Effector CD4-positive, alpha-beta T cell (primary cell): ENCODE measurements around the gene C1orf21.
"Not testable (repeated sequence)": the region's sequence is repeated elsewhere in the genome, so short reads cannot be mapped to it uniquely, and the experiment has no call there.

Experiments
- DNase-seq: peaks from one replicate; pipeline ENCODE4 v3.0.0-alpha.2; 2020

C1orf21 gene

DNA sequence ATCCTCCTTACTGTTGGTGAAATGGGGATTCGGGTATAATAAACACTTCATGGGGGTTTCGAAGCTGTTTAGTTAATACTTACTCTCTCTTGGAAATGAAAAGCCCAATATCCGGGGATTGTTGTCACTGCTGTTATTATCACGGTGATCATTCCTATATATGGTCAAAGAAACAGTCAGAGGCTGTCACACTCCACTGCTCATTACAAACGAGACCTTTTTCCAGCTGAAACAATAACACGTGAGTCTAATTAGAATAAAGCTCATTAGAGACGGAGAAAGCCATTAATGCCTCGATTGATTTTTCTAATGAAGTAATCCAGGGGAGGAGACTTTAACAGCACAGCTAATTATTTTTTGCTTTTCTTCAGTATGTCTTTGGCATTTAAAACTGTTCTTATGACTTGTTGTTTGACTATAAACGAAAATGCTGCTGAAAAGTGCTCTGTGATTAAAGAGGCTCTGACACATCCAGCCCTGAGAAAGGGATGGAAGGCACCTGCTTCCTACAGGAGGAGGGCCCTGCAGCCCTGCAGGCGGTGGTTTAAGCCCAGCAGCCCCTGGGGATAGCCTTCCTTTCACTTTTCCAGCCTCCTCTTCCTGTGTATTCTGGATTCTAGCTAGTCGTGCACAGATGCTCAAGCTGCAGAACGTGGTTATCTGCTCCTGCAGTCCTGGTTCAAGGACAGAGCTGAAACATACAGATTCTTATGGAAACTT is 224.2 kb downstream of the C1orf21 start:
- DNase-seq = no peak

DNA sequence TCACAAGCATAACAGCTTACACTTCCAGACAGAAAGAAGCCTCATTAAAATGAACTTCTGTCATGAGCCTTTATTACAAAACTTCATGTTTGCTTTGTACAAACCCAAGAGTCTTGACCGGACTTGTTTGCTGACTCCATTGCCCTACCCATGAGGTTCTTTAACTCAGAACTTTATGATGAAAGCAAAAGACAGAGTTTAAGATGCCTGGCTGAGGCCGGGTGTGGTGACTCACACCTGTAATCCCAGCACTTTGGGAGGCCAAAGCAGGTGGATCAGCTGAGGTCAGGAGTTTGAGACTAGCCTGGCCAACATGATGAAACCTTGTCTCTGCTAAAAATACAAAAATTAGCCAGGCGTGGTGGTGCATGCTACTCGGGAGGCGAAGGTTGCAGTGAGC is 225.4 kb downstream of the C1orf21 start:
- DNase-seq = not testable (repeated sequence)

DNA sequence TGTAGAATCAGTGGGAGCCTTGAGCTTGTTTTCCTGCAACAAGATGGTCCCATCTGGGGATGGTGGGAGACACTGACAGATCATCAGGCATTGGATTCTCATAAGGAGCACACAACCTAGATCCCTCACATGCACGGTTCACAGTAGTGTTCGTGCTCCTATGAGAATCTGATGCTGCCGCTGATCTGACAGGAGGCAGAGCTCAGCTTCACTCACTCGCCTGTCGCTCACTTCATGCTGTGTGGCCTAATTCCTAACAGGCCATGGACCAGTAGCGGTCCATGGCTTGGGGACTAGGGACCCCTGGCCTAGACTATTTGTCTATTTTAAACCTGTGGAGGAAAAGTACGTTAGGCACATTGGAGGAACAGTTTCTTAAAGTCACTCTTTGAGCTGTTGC is 227.8 kb downstream of the C1orf21 start:
- DNase-seq = no peak

DNA sequence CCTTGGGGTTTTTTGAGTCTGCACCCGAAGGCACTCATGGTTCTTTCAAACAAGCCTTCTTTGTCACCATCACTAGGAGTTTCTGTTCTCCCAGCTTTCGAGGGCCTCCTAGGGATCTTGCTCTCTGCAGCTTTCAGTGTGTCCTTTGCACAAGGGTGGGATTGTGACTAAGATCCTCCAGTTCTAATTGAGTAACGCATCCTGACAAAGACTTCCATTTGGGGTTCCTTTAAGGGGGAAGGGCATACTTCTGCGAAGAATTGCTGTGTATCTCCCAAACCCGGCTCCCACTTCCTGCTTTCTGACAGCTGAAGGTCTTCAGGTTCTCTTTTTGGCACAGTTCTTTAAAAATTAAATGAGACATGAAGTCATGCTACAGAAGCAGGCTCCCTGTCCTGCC is 228.5 kb downstream of the C1orf21 start:
- DNase-seq = no peak

DNA sequence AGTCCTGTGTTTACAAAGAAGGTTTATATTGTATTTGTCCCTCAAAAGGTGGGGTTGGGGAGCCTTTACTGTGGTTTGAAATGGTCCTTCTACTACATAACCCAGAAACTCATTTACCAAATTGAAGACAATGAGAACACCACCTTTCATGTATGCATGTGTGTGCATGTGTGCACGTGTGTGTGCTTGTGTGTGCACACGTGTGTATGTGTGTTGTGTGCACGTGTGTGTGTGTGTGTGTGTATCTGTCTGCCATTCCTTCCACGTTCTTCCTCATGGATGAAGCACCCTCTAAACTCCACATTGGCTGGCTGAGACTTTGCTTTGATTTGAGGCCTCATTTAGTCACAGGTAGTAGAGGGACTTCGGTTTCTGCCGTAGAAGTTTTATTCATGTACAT is 229.7 kb downstream of the C1orf21 start:
- no peak for DNase-seq

DNA sequence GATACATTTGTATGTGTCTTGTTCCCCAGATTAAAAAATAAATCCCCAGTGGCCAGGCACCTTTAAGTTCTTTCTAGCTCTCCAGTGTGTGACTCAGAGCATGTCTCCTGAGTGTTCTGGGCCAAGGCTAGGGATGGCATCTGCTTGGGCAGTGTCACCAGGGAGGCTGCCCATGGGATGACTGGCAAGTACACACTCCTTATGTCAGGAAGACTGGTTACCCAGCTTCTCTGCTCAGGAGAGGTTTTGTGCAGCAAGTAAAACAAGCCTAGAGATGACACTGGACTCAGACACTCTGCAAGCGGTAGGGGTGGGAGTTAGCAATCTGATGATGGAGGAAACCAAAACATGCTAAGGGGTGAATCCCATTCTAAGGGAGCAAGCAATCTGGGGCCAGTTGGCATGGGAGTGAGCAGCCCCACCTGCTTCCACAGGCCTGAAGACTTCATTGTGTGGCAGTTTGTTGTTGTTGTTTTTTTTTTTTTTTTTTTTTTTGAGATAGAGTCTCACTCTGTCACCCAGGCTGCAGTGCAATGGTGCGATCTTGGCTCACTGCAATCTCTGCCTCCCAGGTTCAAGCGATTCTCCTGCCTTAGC is 230.7 kb downstream of the C1orf21 start:
- DNase-seq = no peak

DNA sequence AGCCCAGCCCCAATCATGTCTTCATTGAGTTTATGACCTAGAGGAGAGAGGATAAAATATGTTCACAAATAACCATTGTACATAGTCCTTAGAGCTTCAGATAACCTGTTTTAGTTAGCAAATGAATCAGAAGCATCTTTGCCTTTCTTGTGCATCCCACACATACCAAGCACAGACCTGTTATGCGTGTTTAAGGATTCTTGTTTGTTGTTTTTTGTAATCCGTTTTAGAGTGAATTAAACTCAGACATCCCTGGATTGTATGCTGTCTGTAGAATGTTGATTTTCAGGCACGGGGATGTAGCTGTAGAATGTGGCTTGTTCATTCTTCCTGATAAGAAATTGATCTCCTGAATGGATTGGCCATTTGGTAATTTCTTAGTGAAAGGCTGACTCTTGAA is 232.0 kb downstream of the C1orf21 start:
- no peak for DNase-seq

DNA sequence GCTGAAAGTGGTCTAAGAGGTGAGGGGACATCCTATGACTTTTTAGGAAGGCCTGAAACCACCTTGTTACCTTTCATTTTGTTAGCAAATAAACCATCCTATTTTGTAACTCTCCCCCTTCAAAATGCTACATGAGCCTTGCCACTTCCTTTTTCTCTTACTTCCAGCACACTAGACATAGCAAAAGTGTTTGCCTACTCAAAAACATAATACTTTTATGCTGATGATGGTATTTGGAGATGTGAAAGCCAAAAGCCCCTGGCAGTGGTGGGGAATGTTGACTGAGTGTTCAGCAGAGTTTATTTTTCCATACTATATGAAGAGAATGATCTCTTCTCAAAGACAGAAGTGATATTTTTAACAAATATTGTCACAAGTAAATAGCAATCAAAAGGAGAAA is 233.6 kb downstream of the C1orf21 start:
- no peak for DNase-seq

DNA sequence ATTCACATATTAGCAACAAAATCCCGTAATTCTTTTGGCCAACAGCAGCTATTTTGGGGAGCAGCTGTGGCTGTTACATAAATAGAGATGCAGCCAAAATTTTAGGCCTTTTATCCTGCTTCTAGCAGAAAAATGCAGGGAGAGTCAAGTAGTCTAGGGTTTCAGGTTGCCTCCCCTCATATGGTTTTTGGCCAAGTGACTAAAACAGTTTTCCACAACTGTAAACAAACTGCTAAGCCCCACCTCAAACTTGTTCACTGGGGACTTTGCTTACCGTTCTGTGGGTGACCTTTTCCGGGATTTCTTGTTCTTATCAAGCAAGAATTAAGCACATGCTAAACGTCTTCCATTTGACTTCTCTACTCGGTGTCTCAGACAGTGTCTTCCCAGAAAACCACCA is 234.4 kb downstream of the C1orf21 start:
- DNase-seq = no peak

DNA sequence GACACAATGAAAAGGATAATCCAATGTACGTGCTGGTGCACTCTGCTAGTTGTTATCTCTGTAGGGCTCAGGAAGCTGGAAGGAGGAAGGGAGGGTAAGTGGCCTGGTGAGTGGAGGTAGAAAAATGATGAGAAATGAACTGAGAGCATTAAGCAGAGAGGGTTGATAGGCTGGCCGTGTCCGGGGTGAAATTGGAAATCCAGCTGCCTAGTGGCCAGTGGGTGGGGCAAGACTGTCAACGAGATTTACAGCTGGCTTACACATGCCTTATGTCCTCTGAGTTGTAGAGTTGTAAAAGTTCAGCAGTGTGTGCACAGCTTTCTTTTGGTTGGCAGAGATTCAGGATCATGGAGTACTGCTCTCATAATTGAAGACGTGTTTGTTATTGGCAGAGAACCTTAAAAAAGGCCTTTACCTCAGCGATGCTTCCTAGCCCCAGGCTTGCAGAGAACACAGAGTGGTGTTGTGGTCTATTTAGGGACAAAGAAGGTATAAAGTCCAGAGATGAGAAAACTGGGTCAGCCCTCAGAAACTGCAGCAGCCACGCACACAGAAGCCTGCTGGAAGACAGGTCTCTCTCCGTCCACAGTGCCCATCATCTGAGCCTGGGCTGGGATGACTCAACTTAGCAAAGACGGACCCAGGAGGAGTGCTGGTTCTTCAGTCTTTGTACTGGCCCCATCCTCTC is 235.5 kb downstream of the C1orf21 start:
- DNase-seq = no peak

DNA sequence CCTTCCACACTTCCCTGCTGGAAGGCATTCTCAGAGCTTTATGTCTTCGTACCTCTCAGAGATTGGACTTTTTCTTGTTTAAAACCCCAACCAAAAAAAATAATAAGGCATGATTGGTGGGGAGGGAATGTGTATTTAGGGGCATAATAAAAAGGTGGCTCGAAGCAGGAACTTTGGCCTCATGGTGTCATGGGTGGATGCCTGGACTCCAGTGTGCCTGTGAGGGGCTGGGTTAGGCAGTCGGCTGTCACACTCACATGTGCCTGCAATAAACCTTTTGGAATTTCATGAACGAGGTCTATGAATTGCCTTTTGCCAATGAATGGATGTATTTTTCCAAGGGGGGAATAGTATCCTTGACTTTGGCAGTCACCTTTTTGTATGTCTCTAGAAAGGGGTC is 236.6 kb downstream of the C1orf21 start:
- DNase-seq = no peak

DNA sequence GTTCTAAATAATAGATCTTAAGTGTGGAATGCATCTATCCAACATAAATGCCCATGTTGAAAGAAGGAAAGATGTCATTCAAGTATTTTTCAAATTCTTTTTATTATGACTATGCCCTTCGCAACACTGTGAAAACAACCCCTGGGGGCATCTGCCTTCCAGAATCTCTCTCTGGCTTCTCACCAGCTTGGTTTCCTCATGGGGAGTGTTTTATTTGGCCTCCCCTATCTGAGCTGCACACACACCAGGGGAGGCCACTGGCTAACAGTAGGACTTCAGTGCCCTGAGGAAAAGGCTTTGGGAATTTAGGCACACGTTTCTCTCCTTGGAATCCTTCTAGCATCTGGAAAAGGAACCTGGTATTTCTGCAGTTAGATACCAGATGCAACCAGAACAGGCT is 237.2 kb downstream of the C1orf21 start:
- DNase-seq = no peak

DNA sequence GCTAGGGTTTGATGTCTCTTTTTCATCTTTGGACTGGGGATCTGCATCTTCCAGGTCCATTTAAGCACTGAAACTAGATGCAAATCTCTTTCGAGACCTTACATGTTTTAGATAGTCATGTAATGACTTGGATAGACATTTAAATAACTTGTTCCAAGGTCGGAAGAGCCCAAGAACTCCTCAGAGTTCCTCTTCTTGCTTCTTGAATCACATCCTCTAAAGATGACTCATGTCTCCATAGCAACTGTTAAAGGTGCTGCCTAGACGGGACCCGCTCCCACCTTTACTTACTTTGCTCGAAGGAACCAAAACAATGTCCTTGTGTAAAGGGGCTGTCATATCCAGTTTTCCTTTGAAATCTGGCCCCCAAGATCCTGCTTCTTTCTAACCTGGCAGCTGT is 237.8 kb downstream of the C1orf21 start:
- no peak for DNase-seq

DNA sequence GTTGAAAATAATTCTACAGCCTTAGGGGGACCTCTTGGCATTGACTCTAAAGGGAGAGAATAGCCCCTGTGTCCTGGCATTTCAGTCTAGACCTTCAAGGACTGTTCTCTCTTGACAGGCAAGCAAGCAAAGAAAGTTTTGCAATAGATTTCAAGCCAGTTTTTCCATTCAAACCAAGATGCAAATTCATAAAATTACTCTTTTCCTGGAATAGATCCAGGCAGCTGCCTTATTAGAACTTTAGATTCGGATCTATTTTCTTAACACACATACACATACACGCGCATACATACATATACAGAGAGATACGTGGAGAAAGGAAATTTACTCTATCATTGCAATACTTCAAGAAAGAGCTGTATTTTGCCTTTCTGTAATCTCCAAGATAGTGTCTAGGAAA is 238.4 kb downstream of the C1orf21 start:
- DNase-seq = no peak

DNA sequence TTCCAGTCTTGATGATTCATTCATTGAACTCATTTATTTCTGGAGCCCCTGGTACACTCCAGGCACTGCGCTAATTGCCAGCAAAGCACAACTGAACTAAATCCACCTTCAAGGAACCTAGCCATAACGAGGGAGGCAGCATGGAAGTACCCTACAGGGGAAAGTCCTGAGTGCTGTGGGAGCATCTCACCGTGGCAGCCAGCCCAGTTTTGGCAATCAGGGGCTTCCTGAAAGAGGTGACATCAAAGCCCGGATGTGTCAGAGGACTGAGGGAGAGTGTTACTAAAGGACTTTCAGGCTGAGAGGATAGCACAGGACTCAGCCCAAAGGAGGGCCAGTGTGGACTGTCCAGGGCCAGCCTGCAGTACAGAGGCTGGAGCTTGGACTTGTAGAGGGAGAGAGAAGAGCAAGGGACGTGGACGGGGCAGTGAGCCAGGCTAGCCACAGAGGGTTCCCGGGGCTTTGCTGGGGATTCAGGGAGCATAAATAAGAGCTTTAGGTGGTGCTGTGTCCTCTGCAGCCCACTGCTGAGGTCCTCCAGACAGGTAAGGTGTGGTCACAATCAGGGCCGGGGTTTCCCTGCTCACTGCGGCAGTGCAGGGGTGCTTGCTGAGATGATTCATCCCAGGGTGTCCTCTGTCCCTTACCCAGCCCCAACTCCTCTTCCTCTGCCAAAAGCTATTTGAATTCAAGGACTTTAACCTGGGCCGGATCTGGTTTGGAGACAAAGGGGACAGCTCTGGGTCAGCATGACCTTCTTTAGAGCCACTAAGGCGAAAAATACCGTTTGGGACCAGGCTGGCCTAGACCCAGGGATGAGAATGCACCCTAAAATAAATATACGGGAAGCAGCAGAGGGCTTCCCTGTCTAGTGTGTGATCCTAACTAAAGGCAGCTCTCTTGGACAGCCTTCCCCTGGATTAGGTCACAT is 239.5 kb downstream of the C1orf21 start:
- no peak for DNase-seq

DNA sequence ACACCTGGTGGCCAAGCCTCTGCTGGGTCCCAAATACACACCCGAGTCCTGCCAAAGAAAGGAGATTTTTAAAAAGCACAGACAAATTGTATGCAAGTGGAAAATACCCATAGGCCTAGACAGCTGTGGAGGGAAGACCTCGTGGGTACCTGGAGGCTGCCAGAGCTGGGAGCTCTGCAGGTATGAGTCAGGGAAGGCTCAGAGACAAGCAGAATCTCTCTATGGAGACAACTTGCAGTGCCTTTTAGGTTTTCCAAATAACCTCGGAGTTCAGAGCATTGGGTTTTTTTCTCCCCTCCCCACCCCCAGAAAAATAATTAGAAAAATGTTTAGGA is 240.1 kb downstream of the C1orf21 start:
- DNase-seq = no peak

DNA sequence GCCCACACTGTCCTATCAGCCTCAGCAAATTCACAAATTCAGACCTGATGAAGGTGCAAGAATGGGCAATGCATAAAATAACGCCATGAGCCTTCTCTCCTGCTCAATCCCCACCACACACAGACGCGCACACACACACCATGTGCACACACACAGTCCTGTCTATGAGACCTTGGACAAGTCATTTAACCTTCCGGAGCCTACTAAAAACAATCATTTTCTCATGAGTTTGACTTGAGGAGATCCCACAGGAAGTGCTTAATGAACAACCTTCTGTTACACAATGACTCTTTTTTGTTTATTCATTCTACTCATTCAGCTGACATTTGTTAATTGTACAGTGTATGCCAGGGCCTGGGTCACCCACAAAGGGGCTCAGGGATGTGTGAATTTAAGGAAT is 242.4 kb downstream of the C1orf21 start:
- DNase-seq = no peak

DNA sequence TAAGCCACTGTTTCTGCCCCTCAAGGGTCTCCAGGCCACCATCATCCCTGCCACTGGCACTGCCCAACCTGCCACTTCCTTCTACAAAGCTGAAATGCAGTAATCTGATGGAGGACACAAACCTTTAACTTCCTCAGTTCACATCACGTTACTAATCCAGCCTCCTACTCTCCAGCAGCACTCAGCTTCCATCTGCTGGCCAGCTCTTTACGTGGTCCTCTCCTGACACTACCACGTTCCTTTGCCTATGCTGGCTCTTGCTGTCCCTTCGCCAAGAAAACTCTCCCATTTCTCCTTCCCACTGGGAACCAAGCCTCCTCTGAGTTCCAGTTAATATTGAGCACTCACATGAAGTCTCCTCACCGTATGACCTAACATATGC is 243.8 kb downstream of the C1orf21 start:
- no peak for DNase-seq

DNA sequence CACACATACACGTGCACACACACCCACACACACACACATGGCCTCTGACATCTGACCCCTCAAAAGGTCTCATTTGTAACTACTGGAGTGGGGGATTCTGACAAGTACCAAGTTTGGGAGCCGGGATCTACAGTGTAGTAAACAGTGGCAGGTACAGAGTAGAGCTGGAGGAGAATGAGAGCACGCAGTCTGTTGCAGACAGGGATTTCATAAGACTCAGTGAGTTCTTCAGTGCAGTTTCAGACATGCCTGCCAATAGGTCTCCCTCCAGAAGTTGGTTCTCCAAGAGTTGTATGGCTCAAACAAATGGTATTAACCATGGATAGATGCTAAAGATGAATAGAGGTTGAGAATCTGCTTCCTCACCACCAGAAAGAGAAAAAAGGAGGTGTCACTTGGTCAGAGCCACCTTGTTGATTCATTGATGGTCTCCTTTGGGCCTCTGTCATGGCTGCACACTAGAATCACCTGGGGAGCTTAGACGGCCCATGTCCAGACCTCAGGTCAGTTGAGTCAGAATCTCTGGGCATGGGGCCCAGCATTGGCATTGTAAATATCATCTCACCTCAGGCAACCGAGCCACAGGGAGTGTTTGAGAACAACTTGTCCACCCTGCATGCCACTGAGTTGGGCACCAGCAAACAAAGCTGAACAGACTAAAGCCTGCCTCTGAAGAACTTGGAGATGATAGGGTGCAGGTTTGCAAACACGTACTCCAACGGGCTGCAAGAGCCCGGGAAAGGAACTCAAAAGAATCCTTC is 245.8 kb downstream of the C1orf21 start:
- DNase-seq = no peak

DNA sequence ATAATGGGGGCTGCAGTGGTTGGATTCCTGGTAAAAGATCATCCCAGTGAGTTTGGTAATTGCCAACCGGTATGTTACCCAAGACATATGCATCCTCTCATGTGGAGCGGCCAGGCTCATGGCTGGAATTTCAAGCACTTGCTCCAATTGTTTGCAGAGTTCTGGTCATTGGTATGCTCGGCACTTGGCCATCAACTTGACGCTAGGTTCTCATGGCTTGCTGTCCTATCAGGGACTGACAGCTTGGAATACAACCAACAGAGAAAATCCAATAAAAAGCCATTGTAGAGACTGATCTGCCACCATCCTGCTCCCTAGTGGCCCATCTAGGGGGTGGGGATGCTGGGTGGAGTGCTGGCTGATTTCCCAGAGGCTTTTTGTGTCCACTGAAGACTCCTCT is 247.0 kb downstream of the C1orf21 start:
- DNase-seq = no peak

DNA sequence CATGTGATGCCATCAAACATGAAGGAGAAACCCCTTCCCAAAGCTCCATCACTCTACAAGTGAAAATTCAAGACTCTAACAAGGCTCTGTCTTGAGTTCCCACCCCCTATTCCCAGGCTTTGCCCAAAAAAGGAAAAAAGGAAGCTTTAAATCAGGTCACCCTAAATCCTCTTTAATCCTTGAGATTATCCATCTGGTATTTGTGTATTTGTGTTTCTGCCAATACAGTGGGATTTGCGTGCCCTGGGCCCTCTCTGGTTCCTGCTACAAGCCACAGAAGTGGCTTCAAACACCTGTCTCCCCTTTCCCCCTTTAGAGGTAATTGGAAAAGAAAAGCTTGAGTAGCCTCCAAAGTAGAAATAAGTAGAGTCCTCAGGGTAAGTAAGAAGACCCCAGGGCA is 247.5 kb downstream of the C1orf21 start:
- DNase-seq = no peak

DNA sequence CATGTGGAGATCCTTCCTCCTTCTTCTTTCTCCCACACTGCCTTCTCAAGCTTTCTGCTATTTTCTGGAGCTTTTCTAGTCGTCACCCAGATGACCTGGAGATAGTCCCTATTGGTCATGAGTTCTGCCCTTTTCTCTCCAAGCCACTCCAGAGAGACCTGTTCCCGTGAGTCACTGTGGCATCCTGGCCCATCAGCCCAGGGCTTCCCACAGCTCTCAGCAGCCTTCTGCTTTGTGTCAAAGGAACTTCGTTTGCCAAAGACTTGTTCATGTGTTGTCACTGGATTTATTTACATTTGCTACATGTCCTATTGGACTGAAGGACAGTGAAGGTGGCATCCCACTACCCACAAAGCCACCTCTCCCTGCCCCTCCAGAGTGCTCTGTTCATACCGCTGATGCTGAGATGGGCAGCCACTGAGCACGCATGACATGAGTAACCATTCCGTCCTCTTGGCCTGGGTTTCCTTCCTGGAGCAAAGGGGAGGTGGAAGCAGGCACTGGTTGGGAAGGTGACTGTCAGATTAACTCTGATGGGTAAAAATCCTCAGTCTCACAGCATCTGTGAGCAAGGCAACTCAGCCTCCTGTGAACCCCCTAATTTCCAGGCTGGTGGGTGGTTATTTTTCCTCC is 248.6 kb downstream of the C1orf21 start:
- DNase-seq = no peak
